Thyroid gland (tissue), 4 donors: ENCODE results near the gene THYN1. TPM values are rescaled to one million over a fixed set of nuclear protein-coding genes. Genes with fewer than 3 reads are reported as not detected.
"Not testable (repeated sequence)": the region's sequence is repeated elsewhere in the genome, so short reads cannot be mapped to it uniquely, and the experiment has no call there.

Source experiments
- DNase-seq, 2 donors: peaks; one replicate each; pipeline ENCODE4 v3.0.0-alpha.2; 2019
- H3K27ac ChIP-seq, 3 donors: fragments of 200-600 bp; sonication (generic); 1 replicate in 2 of 3; 2 replicates in 1 of 3; pipeline ENCODE4 v1.5.1; 2016 to 2019; ENCODE audit warnings: mild to moderate bottlenecking in 1 of 3, moderate library complexity in 1 of 3
- H3K27me3 ChIP-seq: fragments of 200-600 bp; sonication (generic); one replicate; pipeline ENCODE4 v1.5.1; 2019
- H3K36me3 ChIP-seq, 2 donors: fragments of 200-600 bp; sonication (generic); one replicate each; pipeline ENCODE4 v1.5.1; 2016 to 2019
- H3K4me1 ChIP-seq, 2 donors: fragments of 200-600 bp; sonication (generic); one replicate each; pipeline ENCODE4 v1.5.1; 2017 to 2019
- H3K4me3 ChIP-seq, 3 donors: fragments of 200-600 bp; sonication (generic); replicated peaks in 1 of 3; 1 replicate in 2 of 3; 2 replicates in 1 of 3; pipeline ENCODE4 v1.5.1; 2016; ENCODE audit warnings: mild to moderate bottlenecking in 1 of 3
- H3K9me3 ChIP-seq: fragments of 200-600 bp; sonication (generic); one replicate; pipeline ENCODE4 v1.5.1; 2017
- POLR2A ChIP-seq, 2 donors: fragments of 450-650 bp; IDR thresholded peaks; one replicate each; pipeline ENCODE4 v1.6.1; 2017; ENCODE audit warnings: antibody characterized with exemption in 2 of 2, mild to moderate bottlenecking in 2 of 2, moderate library complexity in 1 of 2
- WGBS, 2 donors: methylation state at CpG; one replicate each; pipeline ENCODE4 v1.1.5; 2017; 5-methylcytosine and 5-hydroxymethylcytosine counted together
- intact Hi-C: fragments of 100-400 bp; cut with DNase I; formaldehyde crosslinking; loops from one replicate; pipeline ENCODE4 v1.15.1; 2023
- total RNA-seq, 4 donors: library from RNA; depleted of rRNA; stranded (reverse); fragments of >200 nt; gene quantifications; one replicate each; pipeline ENCODE4 v1.2.3, GENCODE V29; 2016
- TF ChIP-seq, protein P1 (sequence below), 6 experiments: fragments of 200-600 bp in 3 of 6; fragments of 450-650 bp in 3 of 6; sonication (generic) in 3 of 6; IDR thresholded peaks; one replicate each; pipeline ENCODE4 v1.5.1; 2016 to 2019; ENCODE audit warnings: antibody characterized with exemption in 6 of 6, mild to moderate bottlenecking in 2 of 6, inconsistent platforms in 1 of 6, moderate library complexity in 1 of 6

The THYN1 gene
- total RNA-seq, 4 donors from 2014 or later, result 42.4 to 77.9 (median 63.8) TPM

- no peak for TF ChIP-seq POLR2A (IDR thresholded peaks at IDR 0.05)
- TF ChIP-seq, protein P1, sequence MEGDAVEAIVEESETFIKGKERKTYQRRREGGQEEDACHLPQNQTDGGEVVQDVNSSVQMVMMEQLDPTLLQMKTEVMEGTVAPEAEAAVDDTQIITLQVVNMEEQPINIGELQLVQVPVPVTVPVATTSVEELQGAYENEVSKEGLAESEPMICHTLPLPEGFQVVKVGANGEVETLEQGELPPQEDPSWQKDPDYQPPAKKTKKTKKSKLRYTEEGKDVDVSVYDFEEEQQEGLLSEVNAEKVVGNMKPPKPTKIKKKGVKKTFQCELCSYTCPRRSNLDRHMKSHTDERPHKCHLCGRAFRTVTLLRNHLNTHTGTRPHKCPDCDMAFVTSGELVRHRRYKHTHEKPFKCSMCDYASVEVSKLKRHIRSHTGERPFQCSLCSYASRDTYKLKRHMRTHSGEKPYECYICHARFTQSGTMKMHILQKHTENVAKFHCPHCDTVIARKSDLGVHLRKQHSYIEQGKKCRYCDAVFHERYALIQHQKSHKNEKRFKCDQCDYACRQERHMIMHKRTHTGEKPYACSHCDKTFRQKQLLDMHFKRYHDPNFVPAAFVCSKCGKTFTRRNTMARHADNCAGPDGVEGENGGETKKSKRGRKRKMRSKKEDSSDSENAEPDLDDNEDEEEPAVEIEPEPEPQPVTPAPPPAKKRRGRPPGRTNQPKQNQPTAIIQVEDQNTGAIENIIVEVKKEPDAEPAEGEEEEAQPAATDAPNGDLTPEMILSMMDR (IDR thresholded peaks at IDR 0.05), result no peak
- Histone ChIP-seq H3K27ac (peak overlapping the region in 1 of 3 donors; percentile 87), H3K4me3 (no peak overlapping the region), H3K4me1 (peaks cover 8 to 46% of the 10 kb centered on the region in 2 donors), H3K36me3 (peaks cover 26 to 36% of the 10 kb centered on the region in 2 donors), H3K9me3 (no peaks in the 10 kb centered on the region), H3K27me3 (no peaks in the 10 kb centered on the region)
- DNase-seq, result peak; percentile 56 to 80
- intact Hi-C loops, result no loop called here
- WGBS, 2 donors, result 49 to 65% methylated on average over 11 of the region's 11 CpGs
Observed at GRCh38 chr11:134257101-134257500, 3.9 kb upstream of the THYN1 start.

DNA sequence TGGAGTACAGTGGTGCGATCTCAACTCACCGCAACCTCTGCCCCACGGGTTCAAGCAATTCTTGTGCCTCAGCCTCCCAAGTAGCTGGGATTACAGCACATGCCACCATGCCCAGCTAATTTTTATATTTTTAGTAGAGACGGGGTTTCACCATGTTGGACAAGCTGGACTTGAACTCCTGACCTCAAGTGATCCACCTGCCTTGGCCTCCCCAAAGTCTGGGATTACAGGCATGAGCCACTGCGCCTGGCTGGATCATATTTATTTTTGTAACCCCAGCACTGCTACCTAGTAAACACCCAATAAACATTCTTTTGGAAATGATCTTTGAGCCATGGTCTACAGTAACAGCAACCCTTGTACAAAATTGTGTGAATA, 2.0 kb upstream of the THYN1 start:
- H3K9me3 ChIP-seq, H3K4me3 ChIP-seq, H3K27me3 ChIP-seq, H3K27ac ChIP-seq, DNase-seq, intact Hi-C loops: not testable (repeated sequence)
- H3K36me3 ChIP-seq, result peaks cover 11 to 22% of the 10 kb centered on the region in 2 donors
- peaks cover 12 to 49% of the 10 kb centered on the region in 2 donors for H3K4me1 ChIP-seq
- 97 to 98% methylated on average over 5 of the region's 5 CpGs for WGBS, 2 donors

GRCh38 chr11:134254433-134255183, 1.5 kb upstream of the THYN1 start:
- Histone ChIP-seq H3K4me3 (peak overlapping the region in 1 of 3 donors; percentile 96), H3K36me3 (peaks cover 10 to 20% of the 10 kb centered on the region in 2 donors), H3K4me1 (peaks cover 12 to 46% of the 10 kb centered on the region in 2 donors), H3K27me3 (no peaks in the 10 kb centered on the region), H3K9me3 (no peaks in the 10 kb centered on the region), H3K27ac (peak overlapping the region in 1 of 3 donors; percentile 73)
- DNase-seq, result no peak
- 56 to 64% methylated on average over 3 of the region's 3 CpGs for WGBS, 2 donors
- intact Hi-C loops, result loop anchor here (5.0 kb wide), 1 partner anchor 78 kb away; the partner anchor contains the start of gene GLB1L2
- no peak for TF ChIP-seq POLR2A (IDR thresholded peaks at IDR 0.05)
- TF ChIP-seq, protein P1 (IDR thresholded peaks at IDR 0.05), result no peak

DNA sequence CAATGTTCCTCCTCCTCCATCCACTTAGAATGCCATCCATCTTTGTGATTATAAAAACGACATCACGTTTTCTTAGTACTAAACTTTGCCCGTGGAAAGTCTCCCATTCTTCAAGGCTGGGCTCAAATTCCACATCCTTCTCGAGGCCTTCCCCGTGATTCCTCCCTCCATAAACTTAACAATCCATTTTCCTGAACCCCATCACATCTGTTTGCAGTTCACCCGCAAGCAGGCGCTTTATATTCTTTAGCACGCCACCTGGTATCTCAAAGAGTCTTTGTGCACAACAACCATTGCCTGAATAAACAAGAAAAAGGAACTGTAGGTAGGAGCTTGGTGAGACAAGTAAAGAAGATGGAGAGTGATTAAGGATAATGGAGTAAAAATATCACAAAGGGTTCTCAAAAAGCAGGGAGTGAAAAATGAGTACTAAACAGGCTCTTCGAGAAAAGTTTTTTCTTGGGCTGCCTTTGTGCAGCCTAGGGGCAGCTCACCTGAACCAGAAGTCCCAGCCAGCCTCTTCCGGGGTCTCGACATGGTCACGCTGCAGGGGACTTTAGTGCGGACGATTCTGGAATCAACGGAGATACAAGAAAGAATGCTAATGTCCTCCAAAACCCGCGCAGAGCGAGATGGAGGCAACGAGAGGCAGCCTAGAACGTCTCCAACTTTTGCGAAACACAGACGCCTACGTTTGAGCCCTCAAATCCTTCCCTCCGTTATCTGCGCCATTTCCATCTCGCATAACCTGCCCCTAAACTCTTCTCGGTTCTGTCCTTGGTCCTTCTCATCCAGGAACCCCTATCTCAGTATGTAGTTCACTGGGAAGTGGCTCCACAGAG, 585 bp downstream of the THYN1 start:
- H3K36me3 ChIP-seq, result peaks cover 23 to 26% of the 10 kb centered on the region in 2 donors
- H3K27ac ChIP-seq, result peak overlapping the region in 1 of 3 donors; percentile 73
- H3K4me1 ChIP-seq, result peaks cover 12 to 28% of the 10 kb centered on the region in 2 donors
- peak overlapping the region; percentile 61 to 96 (median 73) for H3K4me3 ChIP-seq
- WGBS, 2 donors, result 3 to 4% methylated on average over 27 of the region's 27 CpGs
- intact Hi-C loops, result loop anchor here (5.0 kb wide), 1 partner anchor 80 kb away; the partner anchor contains the start of gene GLB1L2
- H3K9me3 ChIP-seq, result no peaks in the 10 kb centered on the region
- H3K27me3 ChIP-seq, result no peaks in the 10 kb centered on the region
- TF ChIP-seq POLR2A (IDR thresholded peaks at IDR 0.05), result no peak
- TF ChIP-seq, protein P1 (IDR thresholded peaks at IDR 0.05), result no peak
- DNase-seq, result peak; percentile 28 to 43

GRCh38 chr11:134250675-134251074, 2.5 kb downstream of the THYN1 start:
- Histone ChIP-seq H3K27me3 (no peaks in the 10 kb centered on the region), H3K4me1 (peaks cover 12 to 14% of the 10 kb centered on the region in 2 donors), H3K36me3 (peaks cover 32 to 37% of the 10 kb centered on the region in 2 donors), H3K4me3 (no peak overlapping the region), H3K27ac (no peak overlapping the region), H3K9me3 (no peaks in the 10 kb centered on the region)
- no peak for DNase-seq
- TF ChIP-seq, protein P1 (IDR thresholded peaks at IDR 0.05), result no peak
- no peak for TF ChIP-seq POLR2A (IDR thresholded peaks at IDR 0.05)
- WGBS, 2 donors, result 97 to 100% methylated on average over 2 of the region's 2 CpGs
- intact Hi-C loops, result loop anchor here (2.0 to 5.0 kb wide), 2 partner anchors 24 to 82 kb away; partner anchors contain the start of gene GLB1L2
